Measurements from ENCODE around the gene PRPF6. TPM values are rescaled to one million over a fixed set of nuclear protein-coding genes. Genes with fewer than 3 reads are reported as not detected.

PRPF6 gene
- total and polyA plus RNA-seq, 2 of the 13 experiments (the other 11 are each of a cell fraction or from before 2014, with no cell fraction given) = 63.7 to 101 TPM

GRCh38 chr20:64080013-64080812 is 99.3 kb downstream of the PRPF6 start, which contains the start of gene OPRL1 (continued):
- 0 out of 2 replicates have a peak, but pooled peaks have one; percentile 33 for TF ChIP-seq ZBED4 (CRISPR knock-in tag; IDR thresholded peaks at IDR 0.05; ENCODE audit: borderline replicate concordance)
- TF ChIP-seq ATF4 (CRISPR knock-in tag; IDR thresholded peaks at IDR 0.05) = no peak
- TF ChIP-seq, protein P1, sequence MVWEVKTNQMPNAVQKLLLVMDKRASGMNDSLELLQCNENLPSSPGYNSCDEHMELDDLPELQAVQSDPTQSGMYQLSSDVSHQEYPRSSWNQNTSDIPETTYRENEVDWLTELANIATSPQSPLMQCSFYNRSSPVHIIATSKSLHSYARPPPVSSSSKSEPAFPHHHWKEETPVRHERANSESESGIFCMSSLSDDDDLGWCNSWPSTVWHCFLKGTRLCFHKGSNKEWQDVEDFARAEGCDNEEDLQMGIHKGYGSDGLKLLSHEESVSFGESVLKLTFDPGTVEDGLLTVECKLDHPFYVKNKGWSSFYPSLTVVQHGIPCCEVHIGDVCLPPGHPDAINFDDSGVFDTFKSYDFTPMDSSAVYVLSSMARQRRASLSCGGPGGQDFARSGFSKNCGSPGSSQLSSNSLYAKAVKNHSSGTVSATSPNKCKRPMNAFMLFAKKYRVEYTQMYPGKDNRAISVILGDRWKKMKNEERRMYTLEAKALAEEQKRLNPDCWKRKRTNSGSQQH (CRISPR knock-in tag; IDR thresholded peaks at IDR 0.05; ENCODE audit: low read depth) = peak; percentile 72; the same call in 1 of the 2 replicates
- TF ChIP-seq ZNF512 (CRISPR knock-in tag; IDR thresholded peaks at IDR 0.05) = no peak
- peak; percentile 75; the same call in 1 of the 2 replicates for TF ChIP-seq NFATC3 (CRISPR knock-in tag; IDR thresholded peaks at IDR 0.05)
- 0 out of 2 replicates have a peak, but pooled peaks have one; percentile 36 for TF ChIP-seq ZNF317 (CRISPR knock-in tag; IDR thresholded peaks at IDR 0.05)
- no peak for TF ChIP-seq ZNF383 (CRISPR knock-in tag; IDR thresholded peaks at IDR 0.05; ENCODE audit: borderline replicate concordance)
- no peak for TF ChIP-seq PAWR (CRISPR knock-in tag; IDR thresholded peaks at IDR 0.05; ENCODE audit: borderline replicate concordance)
- no peak for TF ChIP-seq IRF2 (CRISPR knock-in tag; IDR thresholded peaks at IDR 0.05)
- TF ChIP-seq ATF7 (IDR thresholded peaks at IDR 0.05) = no peak
- no peak for TF ChIP-seq ATF7 (CRISPR knock-in tag; IDR thresholded peaks at IDR 0.05)
- TF ChIP-seq ZNF224 (CRISPR knock-in tag; IDR thresholded peaks at IDR 0.05) = no peak
- TF ChIP-seq CREB3 (CRISPR knock-in tag; IDR thresholded peaks at IDR 0.05) = no peak
- TF ChIP-seq, protein P2, sequence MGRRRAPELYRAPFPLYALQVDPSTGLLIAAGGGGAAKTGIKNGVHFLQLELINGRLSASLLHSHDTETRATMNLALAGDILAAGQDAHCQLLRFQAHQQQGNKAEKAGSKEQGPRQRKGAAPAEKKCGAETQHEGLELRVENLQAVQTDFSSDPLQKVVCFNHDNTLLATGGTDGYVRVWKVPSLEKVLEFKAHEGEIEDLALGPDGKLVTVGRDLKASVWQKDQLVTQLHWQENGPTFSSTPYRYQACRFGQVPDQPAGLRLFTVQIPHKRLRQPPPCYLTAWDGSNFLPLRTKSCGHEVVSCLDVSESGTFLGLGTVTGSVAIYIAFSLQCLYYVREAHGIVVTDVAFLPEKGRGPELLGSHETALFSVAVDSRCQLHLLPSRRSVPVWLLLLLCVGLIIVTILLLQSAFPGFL (CRISPR knock-in tag; IDR thresholded peaks at IDR 0.05) = no peak
- TF ChIP-seq, protein P3, sequence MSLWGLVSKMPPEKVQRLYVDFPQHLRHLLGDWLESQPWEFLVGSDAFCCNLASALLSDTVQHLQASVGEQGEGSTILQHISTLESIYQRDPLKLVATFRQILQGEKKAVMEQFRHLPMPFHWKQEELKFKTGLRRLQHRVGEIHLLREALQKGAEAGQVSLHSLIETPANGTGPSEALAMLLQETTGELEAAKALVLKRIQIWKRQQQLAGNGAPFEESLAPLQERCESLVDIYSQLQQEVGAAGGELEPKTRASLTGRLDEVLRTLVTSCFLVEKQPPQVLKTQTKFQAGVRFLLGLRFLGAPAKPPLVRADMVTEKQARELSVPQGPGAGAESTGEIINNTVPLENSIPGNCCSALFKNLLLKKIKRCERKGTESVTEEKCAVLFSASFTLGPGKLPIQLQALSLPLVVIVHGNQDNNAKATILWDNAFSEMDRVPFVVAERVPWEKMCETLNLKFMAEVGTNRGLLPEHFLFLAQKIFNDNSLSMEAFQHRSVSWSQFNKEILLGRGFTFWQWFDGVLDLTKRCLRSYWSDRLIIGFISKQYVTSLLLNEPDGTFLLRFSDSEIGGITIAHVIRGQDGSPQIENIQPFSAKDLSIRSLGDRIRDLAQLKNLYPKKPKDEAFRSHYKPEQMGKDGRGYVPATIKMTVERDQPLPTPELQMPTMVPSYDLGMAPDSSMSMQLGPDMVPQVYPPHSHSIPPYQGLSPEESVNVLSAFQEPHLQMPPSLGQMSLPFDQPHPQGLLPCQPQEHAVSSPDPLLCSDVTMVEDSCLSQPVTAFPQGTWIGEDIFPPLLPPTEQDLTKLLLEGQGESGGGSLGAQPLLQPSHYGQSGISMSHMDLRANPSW (CRISPR knock-in tag; IDR thresholded peaks at IDR 0.05; ENCODE audit: borderline replicate concordance) = no peak

Data from HepG2 (cell line).